Measurements from ENCODE around the gene BCO2.

GRCh38 chr11:112200252-112200651, 24.9 kb downstream of the BCO2 start:
- no peak for TF ChIP-seq CTCF (IDR thresholded peaks at IDR 0.05)
- no peak for TF ChIP-seq POLR2A (IDR thresholded peaks at IDR 0.05)
- no peak for TF ChIP-seq EP300 (IDR thresholded peaks at IDR 0.05)
- TF ChIP-seq POLR2AphosphoS5 (IDR thresholded peaks at IDR 0.05) = no peak
